Measurements from ENCODE around the gene NDUFS1. TPM values are rescaled to one million over a fixed set of nuclear protein-coding genes. Genes with fewer than 3 reads are reported as not detected.
A peak's percentile ranks its signal among the peaks of the same experiment; 100 is the strongest.

The NDUFS1 gene
- total and polyA plus RNA-seq, 9 donors = 17.3 to 86.7 (median 58.3) TPM

GRCh38 chr2:206203331-206203730 lies 44.1 kb upstream of the NDUFS1 start:
- no peaks in the 10 kb centered on the region for H3K9me3 ChIP-seq
- TF ChIP-seq CTCF (IDR thresholded peaks at IDR 0.05) (no peak), POLR2A (IDR thresholded peaks at IDR 0.05) (no peak), EP300 (IDR thresholded peaks at IDR 0.05) (no peak)
- H3K27me3 ChIP-seq = no peaks in the 10 kb centered on the region
- DNase-seq = no peak
- 97 to 99% (median 98%) methylated on average over 17 of the region's 17 CpGs for WGBS, 3 donors
- no peak overlapping the region for H3K27ac ChIP-seq
- intact Hi-C loops (cut with DNase I) = no loop called here
- H3K4me1 ChIP-seq (ENCODE audit: insufficient read depth) = peaks cover 6% of the 10 kb centered on the region
- H3K36me3 ChIP-seq = no peaks in the 10 kb centered on the region
- H3K4me3 ChIP-seq = no peak overlapping the region

GRCh38 chr2:206202446-206202845 lies 43.2 kb upstream of the NDUFS1 start:
- Histone ChIP-seq H3K27ac (peak overlapping the region in 1 of 2 donors; percentile 18), H3K4me1 (ENCODE audit: insufficient read depth) (peaks cover 6% of the 10 kb centered on the region), H3K27me3 (no peaks in the 10 kb centered on the region), H3K36me3 (no peaks in the 10 kb centered on the region), H3K4me3 (no peak overlapping the region), H3K9me3 (no peaks in the 10 kb centered on the region)
- no peak for TF ChIP-seq POLR2A (IDR thresholded peaks at IDR 0.05)
- TF ChIP-seq CTCF (IDR thresholded peaks at IDR 0.05) = no peak
- no peak for TF ChIP-seq EP300 (IDR thresholded peaks at IDR 0.05)
- 88 to 92% (median 92%) methylated on average over 16 of the region's 16 CpGs for WGBS, 3 donors
- DNase-seq = no peak
- intact Hi-C loops (cut with DNase I) = no loop called here

GRCh38 chr2:206201075-206201848 lies 42.0 kb upstream of the NDUFS1 start:
- no peaks in the 10 kb centered on the region for H3K36me3 ChIP-seq
- TF ChIP-seq POLR2A (IDR thresholded peaks at IDR 0.05) (no peak), EP300 (IDR thresholded peaks at IDR 0.05) (no peak), CTCF (IDR thresholded peaks at IDR 0.05) (no peak)
- H3K27me3 ChIP-seq = no peaks in the 10 kb centered on the region
- no peaks in the 10 kb centered on the region for H3K9me3 ChIP-seq
- intact Hi-C loops (cut with DNase I) = no loop called here
- no peak for DNase-seq
- 51 to 62% (median 52%) methylated on average over 5 of the region's 5 CpGs for WGBS, 3 donors
- H3K4me3 ChIP-seq = no peak overlapping the region
- no peak overlapping the region for H3K27ac ChIP-seq
- H3K4me1 ChIP-seq (ENCODE audit: insufficient read depth) = peaks cover 6% of the 10 kb centered on the region

GRCh38 chr2:206198677-206199076 lies 39.4 kb upstream of the NDUFS1 start:
- H3K36me3 ChIP-seq = no peaks in the 10 kb centered on the region
- no peaks in the 10 kb centered on the region for H3K27me3 ChIP-seq
- H3K4me1 ChIP-seq (ENCODE audit: insufficient read depth) = peaks cover 4% of the 10 kb centered on the region
- no peak overlapping the region for H3K27ac ChIP-seq
- no peak for DNase-seq
- 2 to 9% (median 6%) methylated on average over 1 of the region's 1 CpG for WGBS, 3 donors
- no peak overlapping the region for H3K4me3 ChIP-seq
- H3K9me3 ChIP-seq = no peaks in the 10 kb centered on the region
- TF ChIP-seq CTCF (IDR thresholded peaks at IDR 0.05) (no peak), EP300 (IDR thresholded peaks at IDR 0.05) (no peak), POLR2A (IDR thresholded peaks at IDR 0.05) (no peak)
- intact Hi-C loops (cut with DNase I) = no loop called here

Measured in ovary (tissue), 9 donors.